Stimulated activated CD4-positive, alpha-beta T cell treated with anti-CD3 and anti-CD28 coated beads, Interleukin-2, amount 100 ng/mL, for 48 hours (primary cell): ENCODE results near the gene RAB40B.

Source experiments
- DNase-seq, 2 donors: peaks; one replicate each; pipeline ENCODE4 v3.0.0-alpha.2; 2020

The RAB40B gene

GRCh38 chr17:82713071-82713723, 14.7 kb upstream of the RAB40B start:
- DNase-seq = no peak

DNA sequence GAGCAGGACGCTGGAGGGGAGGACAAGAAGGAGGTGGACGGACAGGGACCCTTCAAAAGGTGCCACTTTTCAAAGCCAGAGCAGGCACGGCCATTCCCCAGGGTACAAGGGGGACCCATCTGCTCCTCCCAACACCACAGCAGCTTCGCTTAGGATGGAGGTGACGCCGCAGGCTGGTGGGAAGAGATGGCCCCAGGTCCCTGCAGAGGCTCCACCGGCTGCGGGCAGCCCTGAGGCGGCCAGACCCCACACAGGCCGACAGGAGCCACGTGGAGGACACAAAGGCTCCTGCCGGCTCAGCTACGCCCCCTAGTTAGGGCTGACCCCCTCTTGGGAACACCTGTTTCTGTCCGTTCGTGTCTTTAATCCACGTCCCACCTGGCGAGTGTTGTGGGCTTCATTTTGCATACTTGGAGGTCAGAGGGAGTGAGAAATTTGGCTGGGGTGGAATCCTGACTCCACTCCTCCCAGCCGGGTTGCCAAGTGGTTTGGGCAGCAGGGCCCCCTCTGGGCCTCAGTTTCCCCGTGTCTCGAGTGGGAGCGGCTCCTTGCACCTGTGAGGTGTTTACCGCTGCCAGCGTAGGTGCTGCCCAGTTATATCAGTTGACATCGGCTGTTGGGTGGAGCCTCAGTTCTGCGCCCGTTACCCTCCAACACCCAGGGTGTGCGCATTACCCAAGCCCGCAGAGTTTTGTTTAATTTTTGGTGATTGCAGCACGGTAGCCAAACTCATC, 12.2 kb upstream of the RAB40B start:
- DNase-seq = no peak

GRCh38 chr17:82709676-82710498, 11.4 kb upstream of the RAB40B start:
- DNase-seq = no peak

- DNase-seq = no peak
Measured at GRCh38 chr17:82709024-82709675, 10.7 kb upstream of the RAB40B start.

DNA sequence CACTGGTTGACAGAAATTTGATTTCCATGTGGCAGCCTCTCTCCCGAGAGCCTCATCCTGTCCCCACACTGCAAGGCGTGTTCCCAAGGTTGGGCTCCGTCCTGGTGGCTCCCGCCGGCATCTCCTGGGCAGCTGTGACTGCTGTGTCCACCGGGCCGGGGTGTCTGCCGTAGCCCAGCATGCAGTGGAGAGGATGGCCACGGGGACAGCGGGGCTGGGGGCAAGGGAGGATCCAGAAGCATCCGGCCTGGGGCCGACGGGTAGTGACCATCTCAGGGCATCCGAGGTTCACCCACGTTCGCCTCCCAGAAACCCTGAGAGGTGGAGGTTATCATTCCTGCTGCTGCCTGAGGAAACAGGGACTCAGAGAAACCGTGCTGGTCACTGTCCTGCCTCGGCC, 7.3 kb upstream of the RAB40B start:
- DNase-seq = no peak

GRCh38 chr17:82704886-82705285, 6.4 kb upstream of the RAB40B start:
- no peak for DNase-seq

DNA sequence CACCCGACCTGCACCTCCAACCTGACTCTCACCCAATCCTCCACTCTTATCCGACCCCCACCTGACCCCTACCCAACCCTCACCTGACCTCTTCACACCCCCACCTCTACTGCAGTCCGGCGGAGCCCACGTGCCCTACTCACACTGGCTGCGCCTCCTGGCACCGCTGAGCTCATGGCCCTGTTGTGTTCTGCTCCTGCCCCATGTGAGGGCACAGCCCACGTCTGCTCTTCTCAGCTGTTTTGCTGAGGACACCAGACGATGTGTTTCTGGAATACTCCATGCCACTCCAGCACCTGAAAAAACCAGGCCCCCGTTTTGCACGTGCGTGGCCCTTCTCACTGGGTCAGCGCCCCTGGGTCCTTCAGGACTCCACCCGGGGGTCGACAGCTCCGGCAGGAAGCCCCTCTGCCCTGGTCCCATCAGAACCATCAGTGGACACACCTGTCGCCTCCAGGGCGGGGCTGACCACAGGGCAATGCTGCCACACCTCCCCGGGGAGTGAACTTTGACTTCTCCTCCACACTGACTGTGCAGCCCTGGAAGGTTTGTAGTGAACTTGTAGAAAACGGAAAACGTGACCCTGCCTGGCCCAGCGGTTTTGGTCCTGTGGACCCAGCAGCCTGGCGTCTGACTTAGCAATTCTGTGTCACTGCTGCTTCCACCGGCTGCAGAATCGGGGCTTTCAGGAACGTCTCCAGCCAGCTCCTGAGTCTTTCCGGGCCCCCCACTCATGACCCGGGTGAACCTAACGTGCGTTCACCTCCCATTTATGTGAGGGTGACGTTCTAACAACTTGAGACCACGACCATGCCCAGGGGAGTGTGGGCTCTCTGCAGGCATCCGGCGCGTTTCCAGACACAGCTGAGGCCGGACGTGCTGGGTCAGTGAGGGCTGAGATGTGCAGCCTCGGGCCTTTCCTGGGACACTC, 5.7 kb upstream of the RAB40B start:
- no peak for DNase-seq

DNA sequence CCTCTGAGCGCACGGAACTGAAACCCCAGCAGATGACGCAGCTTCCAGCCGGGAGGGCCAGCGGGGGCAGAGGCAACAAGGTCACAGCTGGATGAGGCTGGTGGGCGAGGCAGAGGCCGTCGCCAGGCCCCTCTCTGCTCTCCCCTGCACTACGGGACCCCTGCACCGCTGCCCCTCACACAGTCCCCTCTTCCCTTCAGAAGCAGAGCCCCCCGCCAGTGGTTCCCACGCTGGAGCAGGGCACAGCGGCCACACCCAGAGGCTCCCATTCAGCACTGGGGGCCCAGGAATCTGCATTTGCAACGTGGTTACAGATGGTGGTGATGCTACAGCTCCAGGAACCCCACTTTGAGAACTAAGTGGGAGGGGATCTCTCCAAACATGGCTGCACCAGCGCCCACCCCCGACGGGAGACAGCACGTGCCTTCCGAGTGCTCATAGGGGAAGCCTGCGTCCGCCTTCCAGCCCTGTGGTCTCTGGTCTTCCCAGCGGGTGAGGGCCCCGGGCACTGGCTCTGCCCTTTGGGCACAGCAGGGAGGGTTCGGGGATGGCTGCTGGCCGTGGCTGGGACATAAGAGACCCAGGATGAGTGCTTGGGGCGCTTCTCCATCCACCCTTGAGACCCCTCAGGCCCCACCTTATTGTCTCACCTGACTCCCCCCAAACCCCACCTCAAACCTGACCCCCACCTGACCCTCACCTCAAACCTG, 4.7 kb upstream of the RAB40B start:
- DNase-seq = no peak

DNA sequence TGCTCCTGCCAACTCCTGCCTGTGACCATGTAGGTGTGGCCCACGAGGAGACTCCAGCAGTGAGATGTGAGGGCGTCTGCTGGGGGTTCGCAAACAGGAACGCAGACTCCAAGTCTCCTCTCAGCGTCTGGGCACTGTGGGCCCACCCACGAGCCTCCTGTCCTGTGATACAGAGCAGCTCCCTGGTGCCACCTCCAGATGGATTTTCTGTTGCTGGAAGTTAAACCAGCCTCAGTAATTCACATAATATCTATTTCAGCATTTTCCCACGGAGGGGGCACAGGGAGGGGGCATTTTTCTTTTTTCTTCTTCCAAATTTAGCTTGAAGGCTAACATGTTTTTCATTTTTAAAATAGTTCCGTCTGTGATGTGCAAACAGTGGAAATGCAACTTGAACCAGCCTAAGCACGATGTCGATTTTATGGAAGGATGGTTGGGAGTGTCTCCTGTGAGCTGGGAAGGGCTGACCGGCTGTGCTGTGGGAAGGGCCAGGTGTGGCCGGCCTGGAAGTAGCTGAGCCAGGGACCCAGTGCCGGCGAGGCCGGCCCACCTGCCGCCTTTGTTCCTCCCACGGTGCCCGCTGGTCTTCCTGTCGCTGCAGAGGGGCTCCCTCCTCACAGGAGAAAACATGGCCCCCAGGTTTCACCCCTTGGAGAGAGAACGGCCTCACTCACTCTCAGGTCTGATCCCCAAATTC, 3.9 kb upstream of the RAB40B start:
- no peak for DNase-seq

DNA sequence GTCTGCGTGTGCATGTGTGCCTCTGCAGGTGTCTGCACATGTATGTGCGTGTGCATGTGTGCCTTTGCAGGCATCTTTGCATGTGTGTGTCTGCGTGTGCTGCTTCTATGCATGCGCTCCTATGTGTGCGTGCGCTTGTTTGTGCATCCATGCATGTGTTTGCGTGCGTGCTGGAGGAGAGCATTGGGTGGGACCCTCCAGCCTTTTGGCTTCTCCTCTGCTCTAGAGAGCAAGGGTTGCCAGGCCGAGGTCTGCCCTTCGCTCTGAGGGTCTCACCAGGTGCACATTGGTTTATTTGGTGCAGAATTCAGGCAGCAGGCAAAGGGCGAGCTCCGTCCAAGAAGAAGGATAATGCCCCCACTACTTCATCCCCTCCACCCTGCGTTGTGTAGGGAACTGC, 1.1 kb upstream of the RAB40B start:
- DNase-seq = no peak

- DNase-seq = no peak
Measured at GRCh38 chr17:82698974-82699442, 510 bp upstream of the RAB40B start.

GRCh38 chr17:82697808-82698064, 762 bp downstream of the RAB40B start:
- no peak for DNase-seq

GRCh38 chr17:82696916-82697807, 1.3 kb downstream of the RAB40B start:
- no peak for DNase-seq

DNA sequence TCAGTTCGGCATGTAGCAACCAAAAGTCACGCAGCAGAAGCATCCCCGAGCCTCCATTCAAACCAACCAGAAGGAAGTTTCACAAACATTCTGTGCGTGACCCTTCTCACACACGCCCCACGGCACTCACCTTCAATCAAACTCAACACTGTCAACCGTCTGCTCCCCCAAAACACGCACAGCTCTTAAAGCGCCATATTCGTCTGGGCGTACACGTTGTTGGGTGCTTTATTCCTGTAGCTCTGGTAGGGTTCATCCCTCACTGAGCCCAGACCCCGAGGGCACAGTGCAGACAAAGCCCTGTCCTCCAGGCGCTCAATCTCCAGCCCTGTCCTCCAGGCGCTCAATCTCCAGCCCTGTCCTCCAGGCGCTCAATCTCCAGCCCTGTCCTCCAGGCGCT, 2.2 kb downstream of the RAB40B start:
- DNase-seq = no peak

GRCh38 chr17:82694647-82695046, 3.9 kb downstream of the RAB40B start:
- no peak for DNase-seq

- DNase-seq = no peak
Measured at GRCh38 chr17:82693168-82693867, 5.2 kb downstream of the RAB40B start.

DNA sequence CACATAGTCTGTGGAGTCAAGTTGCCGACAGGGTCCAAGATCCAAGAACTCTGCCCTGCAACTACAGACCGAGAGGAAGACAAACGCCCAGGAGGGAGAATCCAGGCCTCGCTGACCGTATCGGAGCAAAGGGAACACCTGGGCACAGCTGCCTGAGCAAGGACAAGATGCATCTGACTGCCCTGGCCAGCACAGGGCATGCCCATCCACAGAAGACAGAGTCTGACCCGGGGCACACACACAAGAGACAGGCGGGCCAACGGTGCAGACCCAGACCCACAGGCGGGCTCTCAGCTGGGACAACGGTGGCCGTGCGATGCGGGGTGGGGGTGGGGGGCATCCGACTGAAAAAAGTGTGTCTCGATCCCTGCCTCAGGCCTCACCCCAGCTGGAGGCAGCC, 6.2 kb downstream of the RAB40B start:
- no peak for DNase-seq

- no peak for DNase-seq
Measured at GRCh38 chr17:82691714-82692113, 6.8 kb downstream of the RAB40B start.

- no peak for DNase-seq
Measured at GRCh38 chr17:82690786-82691489, 7.6 kb downstream of the RAB40B start.
